ENCODE measurements around the gene YKT6.

The YKT6 gene

DNA sequence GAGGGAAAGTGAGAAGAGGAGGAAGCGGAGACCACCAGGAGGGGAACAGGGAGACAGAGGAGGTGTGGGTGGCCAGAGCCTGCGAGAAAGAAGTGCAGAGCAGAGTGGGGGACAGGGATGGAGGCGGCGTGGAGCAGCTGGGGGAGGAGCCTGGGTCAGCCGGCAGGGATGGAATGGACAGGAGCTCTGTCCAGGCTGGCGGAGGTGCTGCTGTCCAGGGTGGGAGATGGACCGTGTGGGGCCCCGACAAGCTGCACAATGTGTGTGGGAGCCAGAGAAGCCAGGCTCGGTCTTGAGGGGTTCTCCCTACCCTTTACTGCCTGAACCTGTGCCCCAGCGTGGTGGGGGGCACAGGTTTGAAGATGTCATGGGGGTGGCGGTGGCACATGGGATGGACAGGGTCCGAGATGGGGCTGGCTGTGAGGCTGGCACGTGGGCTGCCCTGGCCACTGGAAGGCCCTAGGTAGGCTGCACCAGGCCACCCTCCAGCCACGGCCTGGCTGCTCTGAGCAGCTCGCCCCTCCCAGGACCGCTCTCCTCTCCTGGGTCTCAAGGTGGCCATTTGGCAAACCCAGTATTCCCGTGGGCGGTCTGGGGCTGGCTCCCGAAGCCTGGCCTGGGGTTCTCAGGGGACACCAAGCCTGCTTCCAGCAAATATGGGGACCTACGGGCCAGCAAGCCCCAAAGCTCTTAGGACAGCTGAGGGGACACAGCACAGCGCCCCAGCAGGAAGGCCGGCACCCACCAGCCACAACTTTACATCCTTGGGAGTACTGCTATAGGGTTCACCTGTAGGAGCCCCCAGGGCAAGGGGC lies 32.3 kb downstream of the YKT6 start:
- DNase-seq (ENCODE audit: low read depth): no peak

DNA sequence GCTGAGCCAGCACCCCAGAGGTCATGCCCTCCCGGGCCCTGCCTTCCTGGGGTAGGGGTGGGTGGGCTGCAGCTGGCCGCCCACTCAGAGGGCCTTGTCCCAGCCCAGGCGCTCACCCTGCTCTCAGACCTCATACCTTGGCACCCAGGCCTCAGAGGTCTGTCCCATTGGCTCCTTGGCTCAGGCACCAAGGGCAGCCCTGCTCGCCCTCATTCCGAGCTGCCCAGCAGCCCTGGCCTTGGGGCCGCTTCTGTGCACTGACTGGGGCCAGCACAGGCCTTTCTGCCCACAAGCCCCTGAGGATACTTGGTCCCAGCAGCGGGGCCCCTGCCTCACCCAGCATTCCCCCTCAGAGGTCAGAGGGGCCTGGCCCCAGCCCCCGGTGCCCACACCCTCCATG lies 34.3 kb downstream of the YKT6 start:
- DNase-seq (ENCODE audit: low read depth): no peak

DNA sequence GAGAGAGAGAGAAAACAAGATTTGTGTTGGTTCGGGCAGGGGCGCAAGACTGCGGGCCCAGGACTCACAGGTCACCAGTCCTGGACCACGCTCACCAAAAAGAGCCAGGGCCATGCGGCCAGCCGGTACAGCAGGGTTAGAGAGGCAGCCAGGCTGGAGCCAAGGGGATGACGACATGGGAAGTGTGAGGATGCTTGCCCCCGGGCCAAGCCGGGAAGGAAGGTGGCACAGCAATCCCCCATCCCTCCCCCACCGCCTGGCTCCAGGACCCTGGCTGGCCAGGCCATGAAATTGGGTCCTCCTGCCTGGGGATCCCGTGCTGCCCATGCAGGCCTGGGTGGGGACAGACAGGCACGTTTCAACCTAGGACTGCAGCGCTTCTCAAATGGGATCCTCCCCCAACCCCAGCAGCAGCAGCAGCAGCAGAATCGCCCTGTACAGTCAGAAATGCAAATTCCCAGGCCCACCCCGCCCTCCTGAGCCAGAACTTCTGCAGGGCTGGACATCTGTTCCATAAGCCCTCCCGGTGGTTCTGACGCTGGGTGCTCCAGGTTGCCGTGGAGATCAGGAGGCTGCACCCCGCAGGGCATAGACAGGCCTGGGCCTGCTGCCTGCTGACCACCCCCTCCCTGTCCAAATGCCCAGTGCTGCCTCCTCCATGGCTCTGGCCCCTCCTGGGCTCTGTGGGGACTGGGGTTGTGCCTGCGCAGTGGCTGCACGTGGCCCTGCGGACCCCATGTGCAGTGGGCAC lies 35.0 kb downstream of the YKT6 start:
- DNase-seq (ENCODE audit: low read depth): no peak

DNA sequence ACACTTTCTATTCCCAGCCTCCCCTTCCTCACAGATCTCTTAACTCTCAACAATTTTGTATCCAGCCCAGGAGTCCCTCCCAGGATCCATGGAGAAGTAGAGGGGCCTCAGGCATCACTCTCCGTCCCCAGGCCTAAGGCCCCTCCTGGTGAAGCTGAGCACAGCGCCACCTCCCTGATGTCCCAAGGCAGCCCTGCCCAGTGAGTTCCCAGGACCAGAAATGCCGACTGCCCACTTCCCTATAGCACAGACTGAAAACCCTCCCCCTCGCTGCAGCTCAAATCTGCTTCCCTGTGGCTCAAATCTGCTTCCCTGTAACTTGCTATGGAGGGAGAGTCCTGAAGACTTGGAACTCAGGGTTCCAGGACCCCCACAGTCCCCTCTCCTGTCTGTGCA lies 35.6 kb downstream of the YKT6 start:
- DNase-seq (ENCODE audit: low read depth): no peak

DNA sequence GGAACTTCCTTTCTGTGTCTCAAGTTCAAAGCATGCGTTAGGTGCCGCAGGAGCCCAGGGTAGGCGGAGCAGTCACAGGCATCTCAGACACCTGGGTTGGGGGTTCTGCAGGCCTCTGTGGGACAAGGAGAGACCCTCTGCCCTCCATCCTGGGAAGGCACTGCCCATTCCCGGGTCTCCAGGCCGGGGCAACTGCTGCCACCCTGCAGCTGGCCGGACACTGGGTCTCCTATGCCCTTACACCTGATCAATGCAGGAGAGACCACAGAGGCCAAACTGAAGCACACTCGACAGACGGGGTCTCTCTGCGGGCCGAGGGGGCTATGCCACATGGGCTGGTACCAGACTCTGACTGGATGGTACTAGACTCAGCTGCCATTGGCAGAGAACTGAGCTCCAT lies 36.9 kb downstream of the YKT6 start:
- no peak for DNase-seq (ENCODE audit: low read depth)

DNA sequence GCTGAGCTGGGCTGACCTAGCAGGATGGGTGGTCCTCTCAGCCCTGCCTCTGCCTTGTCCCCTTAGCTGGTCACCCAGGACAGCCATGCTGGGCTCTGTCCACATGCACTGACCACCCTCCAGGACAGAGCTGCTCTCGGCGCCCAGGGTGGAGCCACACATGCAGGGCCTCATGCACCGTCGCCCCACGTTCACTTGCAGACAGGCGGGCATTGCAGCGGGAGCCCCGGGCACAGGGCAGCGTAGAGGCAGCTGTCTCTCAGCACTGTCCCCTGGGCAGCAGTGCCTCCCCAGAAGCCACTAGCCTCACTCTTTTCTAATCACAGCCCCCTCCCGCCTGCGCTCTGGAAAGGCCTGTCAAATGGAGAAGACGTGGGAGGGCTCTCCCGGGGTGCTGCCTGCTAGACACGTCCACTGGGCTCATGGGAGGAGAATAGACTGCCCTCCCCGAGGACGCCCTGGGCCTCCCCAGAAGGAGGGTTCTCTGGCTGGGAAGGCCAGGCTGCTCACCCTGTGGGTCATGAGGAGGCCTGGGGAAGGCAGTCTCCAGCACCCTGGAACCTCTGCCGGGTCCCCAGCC lies 37.4 kb downstream of the YKT6 start:
- DNase-seq (ENCODE audit: low read depth): no peak

DNA sequence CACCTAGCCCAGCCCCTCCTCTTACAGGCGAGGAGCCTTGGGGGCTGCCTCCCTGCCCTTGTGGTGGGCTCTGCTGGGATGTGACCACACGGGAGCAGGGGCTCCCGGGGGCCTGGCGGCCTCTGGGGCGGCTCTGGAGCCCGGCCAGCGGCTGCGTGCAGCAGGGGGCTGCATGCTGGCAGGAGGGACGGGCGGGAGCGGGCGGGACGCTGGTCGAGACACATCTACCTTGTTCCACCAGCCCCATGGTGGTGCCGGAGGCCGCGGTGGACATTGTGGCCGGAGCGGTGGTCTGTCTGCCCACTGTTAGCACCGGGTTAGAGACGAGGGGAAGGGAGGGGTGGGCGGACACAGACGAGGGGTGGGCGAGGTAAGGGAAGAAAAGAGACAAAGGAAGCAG lies 38.6 kb downstream of the YKT6 start:
- DNase-seq (ENCODE audit: low read depth): no peak

DNA sequence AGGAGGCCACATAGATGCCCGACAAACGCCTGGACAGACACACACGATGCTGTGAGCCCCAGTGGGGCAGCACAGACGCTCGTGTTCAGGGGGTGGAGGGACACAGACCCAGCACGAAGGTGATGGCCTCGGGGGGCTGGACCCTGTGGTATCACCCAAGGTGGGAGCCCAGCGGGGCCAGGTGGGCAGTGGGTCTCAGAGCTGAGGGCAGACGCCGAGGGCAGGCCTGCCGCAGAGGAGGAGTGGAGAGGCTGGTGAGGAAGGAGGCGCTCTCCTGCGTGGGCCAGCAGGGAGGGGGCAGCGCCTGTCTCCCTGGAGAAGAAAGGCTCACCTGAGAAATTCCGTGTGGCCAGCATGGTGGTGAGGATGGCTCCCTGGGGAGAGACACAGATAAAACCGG lies 39.6 kb downstream of the YKT6 start:
- no peak for DNase-seq (ENCODE audit: low read depth)

DNA sequence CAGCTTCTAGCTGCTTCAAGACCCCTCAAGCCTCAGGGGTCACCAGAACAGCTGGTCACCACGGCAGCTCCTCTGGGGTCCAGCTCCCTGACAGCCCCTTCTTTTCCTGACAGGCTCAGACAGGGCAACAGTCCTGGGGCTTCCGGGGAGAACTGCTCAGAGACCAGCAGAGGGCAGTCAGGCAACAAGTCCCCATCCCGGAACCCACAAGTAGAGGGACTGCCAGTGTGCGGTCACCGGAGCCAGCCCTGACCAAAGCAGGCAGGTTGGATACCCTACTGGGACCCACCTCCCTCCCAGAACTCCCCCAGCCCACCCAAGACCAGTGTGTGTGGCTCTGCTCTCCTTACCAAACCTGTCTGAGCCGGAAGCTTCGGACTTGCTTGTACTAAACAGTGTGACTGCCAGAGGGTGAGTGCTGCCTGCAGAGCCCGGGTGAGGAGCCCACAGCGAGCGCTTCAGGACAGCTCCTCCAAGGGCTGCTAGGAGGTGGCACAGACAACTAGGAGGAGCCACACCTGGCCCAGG lies 40.3 kb downstream of the YKT6 start:
- peak; percentile 46 for DNase-seq (ENCODE audit: low read depth)

DNA sequence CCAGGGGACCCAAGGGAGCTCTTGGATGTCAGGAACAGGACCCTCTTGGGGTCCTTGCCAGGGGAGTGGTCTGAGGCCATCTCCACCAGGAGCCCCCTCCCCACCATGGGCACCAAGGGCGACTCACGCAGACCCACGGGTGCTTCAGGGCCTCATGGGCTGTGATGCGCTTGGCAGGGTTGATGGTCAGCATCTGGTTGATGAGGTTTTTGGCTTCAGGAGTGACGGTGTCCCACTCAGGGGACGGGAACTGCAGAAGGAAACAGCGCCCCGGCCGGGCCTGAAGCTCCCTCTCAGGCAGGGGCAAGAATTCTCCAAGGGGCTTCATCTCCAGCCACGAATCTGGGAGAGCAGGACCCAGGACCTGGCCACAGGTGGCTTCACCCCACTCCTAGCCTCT lies 41.3 kb downstream of the YKT6 start:
- no peak for DNase-seq (ENCODE audit: low read depth)

DNA sequence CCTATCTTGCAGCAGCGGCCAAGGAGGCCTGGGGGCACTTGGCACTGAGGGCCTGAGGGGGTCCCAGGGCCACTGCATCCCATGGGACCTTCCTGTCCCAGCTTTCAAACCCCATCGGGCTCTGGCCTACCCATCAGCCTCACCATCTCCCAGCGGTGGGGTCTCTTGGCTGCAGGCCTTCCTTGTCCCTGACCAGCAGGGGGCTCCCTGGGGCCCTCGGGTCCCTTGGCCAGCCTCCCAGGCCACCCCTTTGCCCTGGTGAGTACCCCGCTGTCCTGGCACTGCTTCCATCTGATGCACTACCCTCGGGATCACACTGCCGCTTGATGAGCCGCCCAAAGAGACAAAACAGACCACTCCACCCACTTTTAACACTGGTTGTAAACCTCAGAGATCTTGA lies 43.5 kb downstream of the YKT6 start:
- DNase-seq (ENCODE audit: low read depth): no peak

DNA sequence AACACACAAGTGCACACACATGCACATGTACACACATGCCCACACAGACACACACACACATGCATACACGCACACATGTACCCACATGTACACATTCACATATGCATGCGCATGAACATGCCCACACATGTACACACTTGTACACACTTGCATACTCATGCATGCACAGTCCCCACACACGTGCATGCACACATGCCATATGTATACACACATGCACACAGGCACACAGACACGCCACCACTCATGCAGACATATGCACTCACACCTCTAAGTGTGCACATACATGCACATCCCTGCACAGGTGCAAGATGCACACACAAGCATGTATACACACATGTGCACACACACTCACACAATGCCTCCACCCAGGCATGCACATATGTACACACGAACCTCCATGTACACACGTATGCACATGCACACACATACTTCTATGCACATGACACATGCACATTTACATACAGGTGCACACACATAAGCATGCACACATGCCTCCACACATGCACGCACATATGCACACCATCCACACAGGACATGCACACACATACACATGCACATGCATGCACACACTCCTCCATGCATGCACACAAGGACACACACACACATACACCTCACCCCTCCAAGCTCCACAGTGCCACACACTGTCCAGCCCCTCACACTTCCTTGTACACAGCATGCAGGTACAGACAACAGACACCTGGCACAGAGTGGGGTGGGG lies 45.8 kb downstream of the YKT6 start:
- DNase-seq (ENCODE audit: low read depth): no peak

DNA sequence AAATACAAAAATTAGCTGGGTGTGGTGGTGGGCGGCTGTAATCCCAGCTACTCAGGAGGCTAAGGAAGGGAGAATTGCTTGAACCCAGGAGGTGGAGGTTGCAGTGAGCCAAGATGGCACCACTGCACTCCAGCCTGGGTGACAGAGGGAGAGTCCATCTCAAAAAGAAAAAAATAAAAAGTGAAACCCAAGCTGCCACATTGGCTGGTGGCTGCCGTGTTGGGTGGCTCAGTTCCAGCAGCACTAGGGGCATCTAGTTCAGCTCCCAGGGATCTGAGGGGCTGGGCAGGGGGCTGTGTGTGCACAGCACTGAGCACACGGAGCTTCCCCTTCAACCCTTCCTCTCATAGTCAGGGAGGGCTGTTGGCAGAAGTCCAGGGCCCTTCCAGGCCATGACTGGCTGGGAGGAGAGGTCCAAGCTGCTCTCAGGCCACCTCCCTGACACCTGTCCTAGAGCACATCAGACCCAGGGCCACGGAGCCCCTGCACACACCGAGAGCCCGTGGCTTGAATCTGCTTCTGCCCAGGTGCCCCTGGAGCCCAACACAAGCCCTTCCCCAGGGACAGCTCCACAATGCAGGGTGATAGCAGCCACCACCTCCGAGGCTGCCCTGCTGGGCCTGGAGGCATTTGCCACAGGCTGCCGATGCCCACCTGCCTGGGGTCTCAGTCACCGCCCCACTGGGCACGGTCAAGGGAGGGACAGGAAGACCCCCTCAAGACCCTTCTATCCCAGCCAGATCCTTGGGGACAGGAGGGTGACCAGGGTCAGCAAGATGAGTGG lies 47.3 kb downstream of the YKT6 start:
- DNase-seq (ENCODE audit: low read depth): no peak

DNA sequence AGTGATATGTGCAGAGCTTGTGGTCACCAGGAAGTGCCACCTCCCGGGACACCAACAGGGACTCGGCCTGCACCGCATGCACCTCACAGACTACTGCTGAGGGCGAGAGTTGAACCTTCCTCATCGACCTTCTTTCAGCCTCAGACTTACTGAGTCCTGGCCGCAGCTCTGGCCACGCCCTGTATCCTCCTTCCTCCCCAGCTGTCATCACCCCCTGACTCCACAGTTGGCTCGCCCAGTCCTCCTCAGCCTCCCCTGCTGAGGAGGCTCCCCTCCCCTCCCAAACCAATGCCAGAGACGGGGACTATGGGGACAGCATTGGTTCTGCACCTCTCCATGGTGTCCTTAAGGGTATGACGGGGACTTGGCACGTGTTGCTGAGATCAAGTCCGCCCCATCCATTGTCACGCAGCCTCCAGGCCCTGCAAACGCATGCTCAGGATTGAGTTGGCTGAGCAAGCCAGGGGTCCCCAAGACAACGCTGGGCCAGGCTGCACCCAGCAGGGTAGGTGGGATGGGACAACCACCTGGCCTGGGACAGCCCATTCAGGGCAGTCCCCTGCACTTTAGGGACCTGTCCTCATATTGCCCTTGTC lies 49.0 kb downstream of the YKT6 start:
- no peak for DNase-seq (ENCODE audit: low read depth)

DNA sequence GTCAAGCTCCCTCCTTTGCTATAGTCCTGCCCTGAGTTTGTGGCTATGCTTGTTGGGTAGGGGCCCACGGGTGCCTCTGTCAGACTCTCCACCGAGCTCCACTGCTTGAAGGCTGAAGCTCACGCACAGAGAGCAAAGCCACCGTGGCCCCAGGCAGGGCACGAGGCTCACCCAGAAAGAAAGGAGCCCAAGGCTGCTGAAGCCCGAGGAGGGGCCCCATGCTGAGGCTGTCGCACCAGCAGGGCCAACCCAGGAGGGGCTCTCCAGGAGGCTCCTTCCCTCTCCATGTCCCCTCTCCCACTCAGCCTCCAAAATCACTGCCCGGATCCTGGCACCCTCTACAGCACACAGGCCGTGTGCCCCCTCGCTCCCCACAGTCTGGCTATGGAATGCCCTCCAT lies 50.5 kb downstream of the YKT6 start:
- no peak for DNase-seq (ENCODE audit: low read depth)

DNA sequence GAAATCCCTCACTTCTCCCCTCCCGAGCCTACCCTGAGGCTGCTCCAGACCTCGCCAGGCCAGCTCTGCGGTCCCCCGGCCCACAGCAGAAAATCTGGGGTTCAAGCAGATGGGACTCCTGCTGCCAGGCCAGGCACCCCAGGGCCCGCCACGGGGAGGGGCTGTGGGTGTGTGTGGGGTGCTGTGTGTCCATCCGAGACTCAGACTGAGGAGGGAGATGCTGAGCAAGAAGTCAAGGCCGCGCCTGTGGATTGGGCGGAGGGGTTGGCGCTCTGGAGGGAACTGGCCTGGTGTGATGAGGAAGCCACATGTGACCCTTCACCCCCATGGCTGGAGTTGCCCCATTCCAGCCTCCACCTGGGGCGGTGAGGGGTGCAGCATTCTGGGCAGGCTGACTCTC lies 51.1 kb downstream of the YKT6 start:
- no peak for DNase-seq (ENCODE audit: low read depth)

DNA sequence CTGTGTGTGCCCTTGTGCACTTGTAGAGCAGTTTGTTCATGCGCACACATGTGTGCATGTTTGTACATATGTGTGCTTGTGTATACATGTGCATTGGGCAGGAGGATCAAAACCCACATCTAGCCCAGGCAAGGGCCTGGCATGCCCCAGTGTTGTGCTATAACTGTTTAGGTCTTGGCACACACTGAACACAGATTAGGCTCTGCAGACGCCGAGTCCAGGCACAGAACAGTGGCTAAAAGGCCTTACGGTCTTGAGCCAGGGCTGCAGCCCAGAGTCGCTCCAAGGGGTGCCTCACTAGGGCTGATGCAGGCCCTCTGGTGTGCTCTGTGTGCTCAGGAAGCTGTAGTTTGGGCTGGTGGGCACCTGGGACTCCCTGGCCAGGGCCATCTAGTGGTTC lies 55.7 kb downstream of the YKT6 start:
- DNase-seq (ENCODE audit: low read depth): no peak

DNA sequence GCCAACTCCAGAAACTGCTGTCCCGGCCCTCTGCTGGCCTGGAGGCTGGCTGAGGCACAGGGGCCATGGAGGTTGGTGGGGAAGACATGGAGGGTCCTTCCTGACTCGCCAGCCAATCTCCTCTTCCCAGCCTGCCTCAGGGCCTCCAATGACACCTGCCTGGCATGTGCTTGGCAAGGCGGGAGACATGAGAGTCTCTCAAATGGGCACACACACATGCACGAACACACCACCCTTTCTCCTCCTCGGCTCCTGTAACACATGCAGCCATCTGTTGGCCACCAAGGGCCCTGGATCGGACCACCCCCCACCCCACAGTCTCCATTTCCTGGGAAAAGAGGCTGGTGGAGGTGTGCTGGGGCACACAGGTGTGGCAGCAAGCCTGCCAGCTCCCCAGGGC lies 56.4 kb downstream of the YKT6 start:
- DNase-seq (ENCODE audit: low read depth): no peak

DNA sequence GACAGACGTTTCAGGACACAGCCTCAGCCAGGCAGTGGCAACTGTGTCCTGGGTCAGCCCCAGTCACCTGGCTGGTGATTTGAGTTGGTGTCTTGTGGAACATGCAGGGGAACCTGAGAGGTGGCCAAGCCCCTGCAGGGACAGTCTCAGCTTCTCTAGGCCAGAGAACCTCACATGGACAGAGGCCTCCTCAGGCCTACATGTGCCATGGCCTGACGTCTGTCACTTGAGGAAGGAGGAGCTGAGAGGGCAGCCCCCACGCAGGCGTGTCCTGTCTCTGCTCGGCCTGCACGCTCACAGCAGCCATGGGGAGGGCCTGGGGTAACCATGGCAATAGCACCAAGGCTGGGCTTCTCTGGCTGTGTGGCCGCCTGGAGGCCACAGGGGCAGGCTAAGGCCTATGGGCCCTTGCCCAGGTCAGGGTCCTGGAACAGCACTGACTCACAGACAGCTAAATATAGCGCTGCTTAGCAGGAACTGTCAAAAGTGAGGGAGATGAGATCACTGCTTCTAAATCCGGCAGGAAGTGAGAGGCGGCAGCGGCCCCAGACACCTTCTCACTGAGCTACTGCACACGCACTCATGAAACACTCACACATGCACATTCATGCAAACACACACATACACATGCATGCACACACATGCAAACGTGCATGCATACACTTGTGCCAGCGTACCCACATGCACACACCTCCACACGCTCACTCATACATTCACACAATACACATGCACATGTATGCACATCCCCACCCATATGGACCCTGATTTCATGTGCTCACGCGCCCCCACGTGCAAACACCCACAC lies 57.0 kb downstream of the YKT6 start:
- peak; percentile 80 for DNase-seq (ENCODE audit: low read depth)

DNA sequence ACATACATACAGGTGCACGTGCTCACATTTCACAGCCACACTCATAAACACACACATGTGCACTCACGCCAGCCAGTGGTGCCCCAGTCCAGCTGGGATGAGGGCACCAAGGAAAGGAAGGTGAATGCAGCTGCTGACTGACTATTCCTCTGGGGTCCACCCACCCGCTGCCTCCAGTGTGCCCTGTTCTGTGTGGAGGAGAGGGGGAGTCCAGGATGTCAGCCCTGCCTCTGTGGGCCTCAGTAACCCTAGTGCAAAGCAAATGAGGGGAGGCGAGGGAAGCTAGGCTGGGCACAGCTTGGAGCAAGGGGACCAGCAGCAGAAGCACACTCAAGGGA lies 57.6 kb downstream of the YKT6 start:
- DNase-seq (ENCODE audit: low read depth): no peak

Data from HS-5 (cell line).